Left renal pelvis (tissue), 4 donors: ENCODE measurements around the gene CTNNA2. TPM values are rescaled to one million over a fixed set of nuclear protein-coding genes. Genes with fewer than 3 reads are reported as not detected.

Source experiments
- DNase-seq, 4 donors: peaks; one replicate each; pipeline ENCODE4 v3.0.0-alpha.2; 2013; ENCODE audit warnings: low read depth in 4 of 4, low spot score in 3 of 4
- polyA plus RNA-seq, 4 donors: library from polyadenylated mRNA; unstranded; fragments of 120-200 nt; gene quantifications; one replicate each; pipeline ENCODE4 v1.2.1, GENCODE V29; 2013; ENCODE audit not compliant: insufficient read length in 4 of 4

Gene CTNNA2
- polyA plus RNA-seq: 10 to 100 TPM in 1 of 4 donors, 1 to 10 TPM in 3; 3.4 to 23.1 (median 5.3) TPM

DNA sequence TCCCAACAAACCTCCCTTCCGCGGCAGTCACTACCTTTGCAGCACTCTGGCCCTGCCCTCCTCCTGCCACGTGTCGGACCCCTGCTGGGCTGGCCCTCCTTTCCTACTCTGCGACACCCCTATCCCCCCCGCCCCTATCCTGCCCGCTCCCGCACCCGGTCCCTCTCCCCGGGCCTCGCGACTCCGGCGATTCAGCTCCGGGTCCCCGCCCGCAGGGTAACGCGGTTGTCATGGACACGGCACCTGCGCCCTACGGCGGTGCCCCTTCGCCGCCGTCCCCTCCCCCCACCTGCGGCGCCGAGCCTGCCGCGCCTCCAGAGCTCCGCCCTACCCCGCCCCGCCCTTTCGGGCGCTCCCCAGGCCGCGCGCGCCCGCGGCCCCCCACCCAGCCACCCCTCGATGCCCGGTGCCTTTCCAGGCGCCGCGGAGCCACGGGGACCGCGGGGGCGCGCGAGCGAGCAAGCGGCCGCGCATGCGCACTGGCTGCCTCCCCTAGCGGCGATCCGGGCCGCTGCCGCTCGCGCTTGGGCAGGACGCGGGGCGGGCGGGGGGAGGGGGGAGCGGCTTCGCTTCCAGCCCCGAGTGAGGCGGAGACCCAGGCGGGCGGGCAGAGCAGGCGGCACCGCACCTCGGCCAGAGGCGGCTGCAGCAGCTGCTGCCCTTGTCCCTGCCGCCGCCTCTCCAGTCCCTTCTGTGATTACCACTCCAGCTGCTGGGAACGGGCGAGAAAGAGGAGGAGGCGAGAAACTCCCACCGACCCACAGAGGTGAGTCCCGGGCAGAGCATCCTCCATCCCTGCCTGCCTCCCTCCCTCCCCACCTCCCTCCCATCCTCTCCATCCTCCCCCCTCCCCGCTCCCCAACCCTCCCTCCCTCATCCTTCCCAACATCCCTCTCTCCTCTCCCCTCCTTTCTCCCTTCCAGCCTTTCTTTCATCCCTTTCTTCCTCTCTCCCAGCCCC lies at the start of gene CTNNA2:
Gene CTNNA2, plus strand, starts transcription at position 610 of the 960 bp plus-strand sequence.
- DNase-seq: peak in 3 of 4 donors; percentile 45 to 60 (median 53)

DNA sequence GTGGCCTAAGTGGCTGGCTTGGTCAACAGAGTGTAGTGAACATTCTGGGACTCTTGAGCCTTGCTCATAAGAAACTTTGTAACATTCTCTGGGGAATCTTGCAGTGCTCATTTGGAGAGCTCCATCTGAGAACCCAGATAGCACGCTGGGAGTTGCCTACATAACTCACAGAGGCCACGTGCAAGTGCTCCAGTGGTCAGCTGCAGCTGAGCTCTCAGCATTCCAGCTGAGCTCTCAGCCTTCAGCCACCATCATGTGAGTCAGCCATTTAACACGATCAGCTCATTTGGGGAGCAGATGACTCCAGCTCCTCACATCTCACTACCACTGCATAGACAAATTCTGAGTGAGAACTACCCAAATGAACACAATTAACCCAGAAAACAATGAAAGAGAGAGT lies 25.5 kb upstream of the CTNNA2 start:
- DNase-seq: no peak

DNA sequence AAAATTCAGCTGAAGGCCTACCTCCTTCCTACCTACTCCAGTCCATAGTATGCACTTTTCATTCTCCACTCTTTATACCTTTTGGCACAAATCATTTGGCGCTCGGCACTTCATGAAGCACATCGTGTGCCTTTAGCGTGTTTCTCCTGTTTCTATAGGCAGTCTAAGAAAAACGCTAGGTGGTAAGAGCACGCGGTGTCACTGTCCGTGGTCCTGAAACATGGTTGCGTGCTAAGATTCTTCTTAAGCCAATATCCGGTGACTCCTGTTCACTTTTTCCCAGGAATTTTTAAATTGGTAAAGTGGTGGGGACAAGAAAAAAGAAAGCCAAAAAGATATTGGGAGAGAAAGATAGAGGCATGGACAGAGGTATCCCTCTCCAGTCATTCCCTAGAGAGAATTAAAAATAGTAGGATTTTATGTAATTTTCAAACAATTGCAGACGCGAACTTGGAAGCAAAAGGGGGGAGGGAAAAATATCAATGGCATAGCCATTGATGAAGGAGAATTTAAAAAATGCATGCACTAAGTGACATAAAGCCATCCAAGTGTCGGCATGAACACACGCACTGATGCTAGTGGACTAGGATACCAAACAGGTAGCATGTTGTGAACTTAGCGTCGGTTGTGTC lies 1.4 kb upstream of the CTNNA2 start:
- peak; percentile 62 to 83 (median 64) for DNase-seq

DNA sequence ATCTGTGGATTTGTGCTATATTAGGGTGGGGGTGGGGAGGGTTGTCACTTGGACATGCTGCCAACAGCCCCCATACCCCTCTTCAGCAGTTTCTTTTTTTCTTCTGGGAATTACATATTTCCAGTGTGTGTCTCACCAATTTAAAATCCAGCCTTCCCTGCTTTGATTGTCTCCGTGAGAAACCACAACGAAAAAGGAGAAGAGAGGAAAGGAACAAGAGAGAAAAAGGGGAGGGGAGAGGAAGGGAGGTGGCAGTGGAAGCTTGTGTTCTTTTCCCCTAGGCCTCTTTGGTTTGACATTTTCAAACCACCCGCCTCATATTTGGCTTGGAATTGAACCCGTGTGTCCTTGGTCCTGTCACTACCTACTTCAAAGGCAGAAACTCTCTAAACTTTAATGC lies 860 bp downstream of the CTNNA2 start:
- DNase-seq: no peak

DNA sequence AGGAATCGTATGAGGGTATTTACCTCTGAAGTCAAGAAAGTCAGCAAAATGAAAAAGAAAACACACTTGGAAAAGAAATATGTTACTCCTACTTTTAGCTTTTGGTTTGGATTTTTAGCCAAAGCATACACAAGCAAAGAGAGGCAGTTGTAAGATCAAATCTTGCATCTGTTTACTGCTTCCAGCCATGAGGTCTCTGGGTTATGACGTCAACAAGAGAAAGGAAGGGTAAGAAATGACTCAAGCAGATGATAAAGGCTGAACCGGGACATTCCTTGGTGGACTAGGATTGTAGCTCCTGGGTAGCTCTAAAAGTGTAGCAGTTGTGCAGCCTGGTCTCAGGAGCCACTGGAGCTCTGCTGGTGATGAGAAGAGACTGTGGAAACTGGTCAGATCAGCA lies 16.8 kb downstream of the CTNNA2 start:
- no peak for DNase-seq

DNA sequence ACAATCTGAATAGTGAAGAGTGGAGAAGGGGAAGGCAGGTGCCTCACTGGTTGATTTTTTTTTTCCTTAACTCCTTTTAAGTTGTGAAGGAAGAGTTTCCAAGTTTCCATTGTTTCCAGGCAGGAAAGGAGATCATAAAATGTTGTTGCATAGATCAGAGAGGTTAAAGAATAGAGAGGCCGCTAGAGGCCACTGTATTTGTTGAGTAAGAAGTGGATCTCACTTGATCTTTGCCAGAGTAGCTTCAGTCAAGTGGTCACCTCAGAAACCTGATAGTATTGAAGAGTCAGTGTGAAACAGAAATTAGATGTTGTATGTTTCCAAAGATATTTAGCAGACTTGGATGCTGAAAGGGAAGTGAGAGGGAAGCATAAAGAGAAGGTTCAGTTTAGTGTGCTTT lies 17.6 kb downstream of the CTNNA2 start:
- peak in 1 of 4 donors; percentile 5 for DNase-seq

DNA sequence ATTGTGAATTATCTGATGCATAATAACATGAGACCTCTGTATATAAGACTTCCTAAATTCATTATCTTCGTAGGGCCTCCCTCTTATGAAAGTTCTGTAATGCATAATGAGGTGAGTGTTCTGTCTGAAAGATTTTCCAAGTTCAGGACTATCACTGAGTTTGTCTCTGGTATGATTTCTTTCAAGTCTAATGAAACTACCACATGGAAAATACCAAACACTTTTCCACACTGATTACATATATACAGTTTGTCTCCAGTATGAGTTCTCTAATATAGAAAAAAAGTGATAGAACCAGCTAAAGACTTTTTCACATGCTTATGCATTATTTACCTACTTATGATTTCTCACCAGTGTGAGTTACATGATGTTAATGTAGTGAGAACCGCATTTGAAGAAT lies 34.7 kb downstream of the CTNNA2 start:
- DNase-seq: no peak

DNA sequence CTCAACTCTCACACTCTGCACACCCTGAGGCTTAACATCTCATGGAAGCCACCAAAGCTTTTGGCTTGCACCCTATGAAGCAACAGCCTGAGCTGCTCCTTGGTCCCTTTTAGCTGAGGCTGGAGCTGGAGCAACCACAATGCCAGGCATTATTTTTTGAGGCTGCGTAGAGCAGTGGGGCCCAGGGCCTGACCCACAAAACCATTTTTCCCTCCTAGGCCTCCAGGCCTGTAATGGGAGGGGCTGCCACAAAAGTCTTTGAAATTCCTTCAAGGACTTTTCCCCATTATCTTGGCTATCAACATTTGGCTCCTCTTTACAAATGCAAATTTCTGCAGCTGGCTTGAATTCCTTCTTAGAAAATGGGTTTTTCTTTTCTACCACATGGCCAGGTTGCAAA lies 39.8 kb downstream of the CTNNA2 start:
- no peak for DNase-seq

DNA sequence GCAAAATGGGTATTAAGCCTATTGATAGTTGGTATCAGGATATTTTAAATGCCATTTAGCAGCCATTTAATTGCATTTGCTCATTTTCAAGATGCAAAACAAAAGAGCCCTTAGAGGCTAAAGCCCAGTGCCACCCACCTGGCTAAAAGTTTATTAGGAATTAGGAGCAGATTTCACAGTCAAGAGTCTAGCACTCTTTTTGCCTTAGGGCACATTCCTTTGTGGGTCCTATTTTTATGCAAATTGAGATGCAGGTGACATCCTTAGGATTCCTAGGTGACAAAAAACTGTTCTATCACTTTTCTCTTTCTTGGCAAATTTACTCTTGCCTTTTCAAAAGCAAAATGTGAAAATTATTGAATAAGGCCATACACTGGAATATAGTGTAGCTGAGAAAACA lies 42.0 kb downstream of the CTNNA2 start:
- no peak for DNase-seq

DNA sequence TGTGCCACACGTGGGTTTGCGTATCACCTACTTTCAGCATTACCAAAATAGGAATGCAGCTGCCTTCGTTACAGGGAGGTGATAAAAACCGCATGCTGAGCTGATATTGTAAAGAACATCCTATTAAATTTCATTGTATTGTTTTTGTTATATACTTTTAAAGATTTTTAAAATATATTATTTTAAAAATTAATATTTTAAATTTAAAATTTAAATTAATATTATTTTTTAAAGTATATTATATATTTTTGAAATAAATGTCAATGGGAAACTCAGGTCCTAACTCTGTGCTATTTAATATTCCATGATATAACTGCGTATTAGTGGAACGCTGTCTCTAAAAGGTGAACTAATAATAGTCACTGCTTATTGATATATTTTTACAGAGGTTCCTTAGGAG lies 51.2 kb downstream of the CTNNA2 start:
- no peak for DNase-seq

DNA sequence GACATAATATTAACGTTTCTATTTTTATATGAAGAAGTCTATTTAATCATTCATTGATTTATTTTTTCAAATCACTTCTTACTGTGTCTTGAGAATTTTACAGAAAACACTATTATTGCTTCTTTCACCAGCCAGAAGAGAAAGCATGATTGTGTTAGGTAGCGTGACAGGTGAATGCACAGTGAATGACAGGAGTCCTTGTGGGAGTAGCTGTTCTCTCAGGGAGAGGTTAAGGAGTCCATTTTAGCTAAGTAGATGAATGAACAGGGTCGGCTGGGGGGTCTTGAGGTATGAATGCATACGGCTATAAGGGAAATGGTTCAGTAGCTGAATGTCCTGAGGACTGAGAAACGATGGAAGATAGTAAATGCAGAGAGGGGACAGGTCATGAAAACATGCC lies 56.2 kb downstream of the CTNNA2 start:
- DNase-seq: no peak

DNA sequence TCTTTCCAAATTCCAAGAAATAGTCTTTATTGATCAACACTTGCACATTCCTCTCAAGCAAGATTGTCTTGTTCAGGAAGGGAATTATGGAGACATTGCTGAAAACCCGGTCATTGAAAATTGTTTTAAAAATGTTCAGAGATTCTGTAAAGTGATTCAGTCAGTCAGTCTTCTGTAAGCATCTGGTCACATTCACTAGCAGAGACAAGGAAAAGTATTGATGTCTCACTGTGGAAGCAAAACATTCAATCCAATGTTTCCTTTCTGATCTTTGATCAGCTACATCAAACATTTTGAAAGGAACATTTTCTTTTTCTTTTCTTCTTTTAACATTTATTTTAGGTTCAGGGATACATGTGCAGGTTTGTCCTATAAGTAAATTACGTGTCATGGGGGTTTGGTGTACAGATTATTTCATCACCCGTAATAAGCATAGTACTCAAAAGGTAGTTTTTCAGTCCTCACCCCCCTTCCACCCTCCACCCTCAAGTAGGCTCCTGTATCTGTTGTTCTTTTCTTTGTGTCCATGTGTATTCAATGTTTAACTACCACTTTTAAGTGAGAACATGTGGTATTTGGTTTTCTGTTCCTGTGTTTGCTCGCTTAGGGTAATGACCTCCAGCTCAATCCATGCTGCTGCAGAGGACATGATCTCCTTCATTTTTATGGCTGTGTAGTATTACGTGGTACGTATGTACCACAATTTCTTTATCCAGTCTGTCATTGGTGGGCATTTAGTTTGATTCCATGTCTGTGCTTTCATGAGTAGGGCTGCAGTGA lies 61.2 kb downstream of the CTNNA2 start:
- no peak for DNase-seq

DNA sequence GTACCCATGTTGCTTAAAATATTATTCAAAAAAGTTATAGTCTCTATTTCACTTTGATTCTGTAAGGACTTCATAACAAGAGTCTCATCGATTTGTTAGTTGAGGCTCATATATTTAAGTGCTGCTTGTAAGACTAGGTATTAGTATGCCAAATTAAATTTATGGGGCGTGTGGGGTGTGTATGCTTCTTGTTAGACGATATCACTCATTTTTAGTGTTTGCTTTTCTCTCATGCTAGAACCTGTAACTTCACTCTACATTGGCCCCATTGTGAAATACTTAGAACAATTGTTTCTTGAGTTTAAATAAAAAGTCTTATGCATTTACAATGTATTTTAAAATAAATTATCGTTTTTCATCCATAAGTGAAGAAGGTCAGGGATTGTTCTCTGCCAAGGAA lies 63.6 kb downstream of the CTNNA2 start:
- DNase-seq: no peak

DNA sequence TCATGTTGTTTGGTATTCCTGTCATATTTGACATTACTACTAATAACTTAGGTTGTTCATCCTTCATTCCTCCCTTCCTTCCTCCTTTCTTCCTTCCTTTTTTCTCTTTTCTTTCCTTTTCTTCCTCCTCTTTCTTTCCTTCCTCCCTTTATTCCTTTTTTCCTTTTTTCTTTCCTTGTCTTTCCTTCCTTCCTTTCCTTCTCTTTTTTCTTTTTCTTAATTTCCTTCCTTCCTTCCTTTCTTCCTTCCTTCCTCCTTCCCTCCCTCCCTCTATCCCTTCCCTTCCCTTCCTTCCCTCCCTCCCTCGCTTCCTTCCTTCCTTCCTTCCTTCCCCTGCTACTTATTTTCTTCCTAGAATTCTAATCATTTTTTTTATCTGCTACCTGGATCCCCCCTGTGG lies 66.1 kb downstream of the CTNNA2 start:
- DNase-seq: no peak

DNA sequence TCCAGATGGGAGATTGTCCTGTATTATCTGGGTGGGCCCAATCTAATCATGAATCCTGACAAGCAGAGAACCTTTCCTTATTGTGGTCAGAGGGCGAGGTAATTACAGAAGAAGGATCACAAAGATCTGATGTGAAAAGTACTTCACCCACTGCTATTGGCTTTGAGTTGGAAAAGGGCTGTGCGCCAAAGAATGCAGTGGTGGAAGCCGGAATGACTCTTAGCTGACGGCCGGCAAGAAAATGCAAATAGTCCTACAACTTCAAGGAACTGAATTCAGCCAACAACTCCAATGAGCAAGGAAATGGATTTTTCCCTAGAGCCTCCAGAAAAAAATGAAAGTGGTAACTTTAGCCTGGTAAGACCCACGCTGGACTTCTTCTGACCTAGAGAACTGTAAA lies 67.3 kb downstream of the CTNNA2 start:
- no peak for DNase-seq

DNA sequence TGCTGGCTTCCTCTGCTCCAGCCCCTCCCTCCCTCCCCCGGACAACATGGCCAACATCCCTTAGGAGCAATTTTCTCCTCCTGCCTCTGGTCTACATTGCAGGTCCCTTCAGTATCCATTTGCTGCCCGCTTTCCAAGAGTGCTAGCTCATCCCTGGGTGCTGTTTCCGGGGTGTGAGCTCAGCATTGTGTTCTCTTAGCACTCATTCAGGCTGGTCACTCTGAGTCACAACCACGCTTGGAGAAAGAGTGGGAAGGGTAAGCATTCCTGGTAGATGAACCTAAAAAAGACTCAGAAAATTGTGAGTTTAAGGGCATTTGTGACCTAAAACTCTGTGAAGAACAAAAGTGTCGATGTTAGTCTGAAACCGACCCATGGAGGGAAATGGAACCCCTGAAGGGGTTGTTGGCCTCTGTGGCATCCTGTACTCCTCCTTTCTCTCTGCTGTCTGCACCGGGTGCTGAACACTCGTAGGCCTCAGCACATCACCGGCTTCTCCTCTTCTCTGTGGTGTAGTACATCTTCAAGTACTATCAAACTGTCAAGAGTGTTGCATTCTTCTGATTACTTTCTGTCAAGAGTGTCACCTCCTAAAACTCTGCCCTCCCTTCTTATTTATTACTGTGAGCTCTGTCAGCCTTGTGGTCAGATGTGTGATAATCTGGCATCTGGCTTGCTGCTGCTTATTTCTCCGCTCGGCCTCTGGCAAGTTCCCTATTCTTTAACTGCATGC lies 73.0 kb downstream of the CTNNA2 start:
- DNase-seq: peak in 1 of 4 donors; percentile 47

DNA sequence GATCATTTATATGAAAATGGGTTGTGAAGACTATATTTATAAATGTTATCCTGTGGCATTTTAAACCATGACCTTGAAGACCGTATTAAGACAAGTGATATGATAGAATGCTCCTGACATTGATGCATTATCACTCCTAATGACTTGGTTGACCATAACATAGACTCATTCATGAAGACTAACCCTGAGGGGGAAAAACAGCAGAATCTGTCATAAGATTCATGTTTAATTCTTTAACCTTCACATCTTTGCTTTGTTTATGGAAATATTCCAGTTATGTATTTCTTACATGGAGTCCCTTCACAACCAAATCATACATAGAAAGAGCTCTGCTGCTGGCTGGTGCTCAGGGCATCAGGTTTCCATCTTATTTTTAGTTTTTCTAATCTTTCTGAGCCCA lies 78.4 kb downstream of the CTNNA2 start:
- no peak for DNase-seq

DNA sequence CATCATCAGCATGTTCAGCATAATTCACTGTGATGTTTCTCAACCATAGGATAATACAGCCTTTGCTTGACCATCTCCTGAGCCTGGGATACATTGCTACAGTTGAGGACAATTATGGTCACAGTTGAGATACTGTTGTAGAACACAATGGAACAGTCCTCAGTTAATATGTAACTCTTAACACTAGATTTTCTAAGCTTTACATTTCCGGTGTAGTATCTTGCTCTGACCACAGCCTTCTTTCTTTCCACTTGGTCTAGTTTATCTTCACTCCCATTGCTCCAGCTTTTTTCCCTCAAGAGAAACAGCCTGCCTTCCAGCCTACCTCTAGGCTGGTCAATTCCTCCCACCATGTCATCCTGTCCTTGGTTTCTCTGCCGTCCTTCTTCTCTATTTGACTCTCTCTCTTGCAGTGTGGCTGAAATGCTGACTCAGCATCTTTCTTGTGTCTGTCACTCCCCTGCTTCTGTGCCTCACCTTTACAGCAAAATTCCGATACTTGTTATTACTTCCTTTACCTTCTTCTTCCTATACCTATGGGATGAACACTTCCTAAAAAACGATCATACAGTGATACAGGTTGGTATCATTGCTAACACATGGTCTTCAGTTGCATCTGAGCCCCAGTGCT lies 80.5 kb downstream of the CTNNA2 start:
- no peak for DNase-seq

DNA sequence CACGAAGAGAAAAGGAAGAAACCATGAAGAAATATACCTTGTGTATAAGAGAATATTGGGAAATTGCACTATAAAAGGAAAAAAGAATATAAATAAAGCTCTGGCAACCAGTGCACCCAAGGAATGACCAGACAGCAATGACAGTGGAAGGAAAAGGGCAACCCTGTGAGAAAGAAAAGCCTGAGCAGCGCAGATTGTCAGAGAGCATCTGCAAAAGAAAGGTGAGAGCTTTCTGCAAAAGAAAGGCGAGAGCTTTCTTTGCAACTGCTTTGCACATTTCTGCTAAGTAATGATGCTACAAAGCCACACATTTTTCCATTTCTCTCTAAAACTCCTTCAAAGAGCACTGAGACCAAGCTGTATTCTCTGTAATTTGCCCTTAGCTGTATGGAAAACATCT lies 83.6 kb downstream of the CTNNA2 start:
- no peak for DNase-seq

DNA sequence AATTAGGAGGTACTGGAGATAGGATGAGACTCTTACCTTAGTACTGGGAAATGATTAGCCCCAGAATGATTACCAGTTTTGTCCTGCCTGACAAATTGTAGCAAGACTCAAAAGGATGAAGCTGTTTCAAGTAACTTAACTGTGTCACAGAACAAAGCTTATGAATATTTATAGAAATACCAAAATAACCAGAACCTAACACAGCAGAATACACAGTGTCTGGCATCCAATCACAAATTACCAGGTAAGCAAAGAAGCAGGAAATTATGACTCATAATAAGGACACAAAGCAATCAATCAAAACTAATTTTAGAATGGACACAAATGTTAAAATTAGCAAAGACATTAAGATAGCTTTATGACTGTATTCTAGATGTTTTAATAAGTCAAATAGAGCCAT lies 91.9 kb downstream of the CTNNA2 start:
- no peak for DNase-seq
